Measurements from ENCODE around the gene LBHD1.
"Not testable (repeated sequence)": the region's sequence is repeated elsewhere in the genome, so short reads cannot be mapped to it uniquely, and the experiment has no call there.

GRCh38 chr11:62650283-62650682 is 21.8 kb downstream of the LBHD1 start:
- not testable (repeated sequence) for TF ChIP-seq CTCF (conservative IDR thresholded peaks at IDR 0.05; ENCODE audit: low read length); EZH2phosphoT487 (IDR thresholded peaks at IDR 0.05; ENCODE audit: borderline replicate concordance)

Measured in Loucy (cell line).